HG03103 (cell line): ENCODE measurements around the gene ZMYM1.
"Not testable (repeated sequence)": the region's sequence is repeated elsewhere in the genome, so short reads cannot be mapped to it uniquely, and the experiment has no call there.

Experiments used
- ATAC-seq: cut with Tn5 transposase; IDR thresholded peaks from one replicate; pipeline ENCODE4 v1.9.1; 2021; ENCODE audit warnings: low read depth; ENCODE audit not compliant: unreplicated experiment

The ZMYM1 gene

GRCh38 chr1:35073265-35073811, 5.8 kb upstream of the ZMYM1 start:
- ATAC-seq = no peak

- ATAC-seq = not testable (repeated sequence)
Measured at GRCh38 chr1:35076426-35076825, 2.8 kb upstream of the ZMYM1 start.

GRCh38 chr1:35080171-35080854, 1.1 kb downstream of the ZMYM1 start:
- ATAC-seq = no peak

- no peak for ATAC-seq
Measured at GRCh38 chr1:35085421-35085820, 6.2 kb downstream of the ZMYM1 start.

DNA sequence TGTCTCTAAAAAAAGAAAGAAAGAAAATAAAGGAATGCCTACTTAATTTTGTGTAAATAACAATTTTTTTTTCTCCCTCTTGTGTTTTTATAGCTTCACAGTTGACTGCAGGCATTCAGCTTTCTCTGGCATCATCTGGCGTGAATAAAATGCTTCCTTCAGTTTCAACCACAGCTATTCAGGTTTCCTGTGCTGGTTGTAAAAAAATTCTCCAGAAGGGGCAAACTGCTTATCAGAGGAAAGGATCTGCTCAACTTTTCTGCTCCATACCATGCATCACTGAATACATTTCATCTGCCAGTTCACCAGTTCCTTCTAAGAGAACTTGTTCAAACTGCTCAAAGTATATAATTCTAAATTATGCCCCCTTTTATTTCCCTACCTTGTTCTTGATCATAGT, 18.0 kb downstream of the ZMYM1 start:
- no peak for ATAC-seq

- ATAC-seq = no peak
Measured at GRCh38 chr1:35111106-35111505, 31.9 kb downstream of the ZMYM1 start.

DNA sequence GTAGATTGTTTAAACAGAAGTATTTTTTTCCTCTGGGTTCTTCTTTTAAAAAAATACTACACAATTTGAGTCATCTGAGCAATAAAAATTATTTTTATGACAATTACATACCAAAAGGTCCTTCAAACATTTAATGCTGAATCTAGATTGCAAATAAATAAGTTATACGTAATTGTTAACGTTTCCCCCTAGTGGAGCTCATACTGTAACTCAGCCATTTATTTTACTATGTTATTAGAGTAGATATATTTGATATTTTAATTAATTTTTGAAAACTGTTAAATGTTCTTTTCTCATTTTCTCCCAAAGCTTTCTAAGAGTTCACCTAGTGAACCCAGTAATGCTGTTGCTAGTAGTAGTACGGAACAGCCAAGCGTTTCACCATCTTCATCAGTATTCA, 33.5 kb downstream of the ZMYM1 start:
- no peak for ATAC-seq

- ATAC-seq = no peak
Measured at GRCh38 chr1:35115459-35116383, 36.5 kb downstream of the ZMYM1 start.

GRCh38 chr1:35120458-35121133, 41.4 kb downstream of the ZMYM1 start:
- ATAC-seq = no peak

GRCh38 chr1:35122311-35122710, 43.1 kb downstream of the ZMYM1 start:
- no peak for ATAC-seq

- no peak for ATAC-seq
Measured at GRCh38 chr1:35126546-35126945, 47.4 kb downstream of the ZMYM1 start.

- ATAC-seq = no peak
Measured at GRCh38 chr1:35129080-35129479, 49.9 kb downstream of the ZMYM1 start.

DNA sequence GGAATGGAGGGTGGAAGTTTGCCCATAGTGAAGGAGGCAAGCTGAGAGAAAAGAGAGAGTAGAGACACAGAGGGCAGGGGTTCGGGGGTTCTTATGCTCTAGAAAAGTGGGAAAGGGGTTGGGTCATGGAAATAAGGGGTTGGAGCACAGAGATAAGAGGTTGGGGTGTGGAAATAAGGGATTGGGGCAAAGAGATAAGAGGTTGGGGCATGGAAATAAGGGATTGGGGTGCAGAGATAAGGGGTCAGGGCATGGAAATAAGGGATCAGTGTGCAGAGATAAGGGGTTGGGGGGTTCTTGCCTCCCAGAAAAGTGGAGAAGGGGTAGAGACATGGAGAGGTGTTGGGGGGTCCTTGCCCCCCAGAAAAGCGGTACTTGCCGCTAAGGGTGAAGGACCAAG, 57.6 kb downstream of the ZMYM1 start:
- ATAC-seq = no peak

DNA sequence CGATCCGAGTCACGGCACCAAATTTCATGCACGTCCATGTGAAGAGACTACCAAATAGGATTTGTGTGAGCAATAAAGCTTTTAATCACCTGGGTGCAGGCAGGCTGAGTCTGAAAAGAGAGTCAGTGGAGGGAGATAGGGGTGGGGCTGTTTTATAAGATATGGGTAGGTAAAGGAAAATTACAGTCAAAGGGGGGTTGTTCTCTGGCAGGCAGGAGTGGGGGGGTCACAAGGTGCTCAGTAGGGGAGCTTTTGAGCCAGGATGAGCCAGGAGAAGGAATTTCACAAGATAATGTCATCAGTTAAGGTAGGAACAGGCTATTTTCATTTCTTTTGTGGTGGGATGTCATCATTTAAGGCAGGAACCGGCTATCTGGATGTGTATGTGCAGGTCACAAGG, 58.4 kb downstream of the ZMYM1 start:
- ATAC-seq = not testable (repeated sequence)

DNA sequence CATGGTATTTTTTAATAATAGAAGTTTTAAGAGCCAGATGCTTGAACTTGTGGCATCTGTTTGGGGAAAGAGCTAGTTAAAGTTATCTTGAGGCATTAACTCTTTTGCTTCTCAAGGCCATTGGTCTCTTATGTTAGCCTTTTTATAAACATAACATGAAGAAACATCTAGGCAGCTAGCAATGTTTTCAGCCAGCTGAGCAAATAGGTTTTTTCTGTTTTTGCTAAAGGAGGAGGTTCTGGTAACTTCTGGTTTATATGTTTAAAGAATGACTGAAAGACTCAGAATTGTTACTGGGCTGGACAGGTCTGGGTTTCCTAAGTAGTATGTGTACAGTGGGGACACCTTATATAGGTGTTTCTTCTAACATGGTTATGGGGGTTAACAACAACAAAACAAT, 63.1 kb downstream of the ZMYM1 start:
- ATAC-seq = not testable (repeated sequence)

GRCh38 chr1:35142728-35143127, 63.5 kb downstream of the ZMYM1 start:
- not testable (repeated sequence) for ATAC-seq

- no peak for ATAC-seq
Measured at GRCh38 chr1:35143737-35144508, 64.7 kb downstream of the ZMYM1 start.

- ATAC-seq = not testable (repeated sequence)
Measured at GRCh38 chr1:35145892-35146549, 66.8 kb downstream of the ZMYM1 start.

GRCh38 chr1:35151220-35151619, 72.0 kb downstream of the ZMYM1 start:
- ATAC-seq = no peak

DNA sequence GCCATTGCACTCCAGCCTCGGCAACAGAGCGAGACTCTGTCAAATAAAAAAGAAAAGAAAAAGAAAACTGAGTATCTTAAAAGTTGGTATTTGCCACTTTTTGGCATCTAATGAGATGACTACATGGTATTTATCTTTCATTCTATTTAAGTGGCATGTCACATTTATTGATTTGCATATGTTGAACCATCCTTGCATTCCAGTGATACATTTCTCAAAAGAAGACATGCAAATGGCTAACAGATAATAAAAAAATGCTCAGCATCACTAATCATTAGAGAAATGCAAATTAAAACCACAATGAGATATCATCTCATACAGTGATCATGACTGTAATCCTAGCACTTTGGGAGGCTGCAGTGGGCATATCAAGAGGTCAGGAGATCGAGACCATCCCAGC, 85.7 kb downstream of the ZMYM1 start:
- no peak for ATAC-seq
